ENCODE data around the gene ADGB. TPM values are rescaled to one million over a fixed set of nuclear protein-coding genes. Genes with fewer than 3 reads are reported as not detected.
"Not testable (repeated sequence)": the region's sequence is repeated elsewhere in the genome, so short reads cannot be mapped to it uniquely, and the experiment has no call there.

Gene ADGB
- total RNA-seq, 1 experiment from 2014 or later, result not detected

DNA sequence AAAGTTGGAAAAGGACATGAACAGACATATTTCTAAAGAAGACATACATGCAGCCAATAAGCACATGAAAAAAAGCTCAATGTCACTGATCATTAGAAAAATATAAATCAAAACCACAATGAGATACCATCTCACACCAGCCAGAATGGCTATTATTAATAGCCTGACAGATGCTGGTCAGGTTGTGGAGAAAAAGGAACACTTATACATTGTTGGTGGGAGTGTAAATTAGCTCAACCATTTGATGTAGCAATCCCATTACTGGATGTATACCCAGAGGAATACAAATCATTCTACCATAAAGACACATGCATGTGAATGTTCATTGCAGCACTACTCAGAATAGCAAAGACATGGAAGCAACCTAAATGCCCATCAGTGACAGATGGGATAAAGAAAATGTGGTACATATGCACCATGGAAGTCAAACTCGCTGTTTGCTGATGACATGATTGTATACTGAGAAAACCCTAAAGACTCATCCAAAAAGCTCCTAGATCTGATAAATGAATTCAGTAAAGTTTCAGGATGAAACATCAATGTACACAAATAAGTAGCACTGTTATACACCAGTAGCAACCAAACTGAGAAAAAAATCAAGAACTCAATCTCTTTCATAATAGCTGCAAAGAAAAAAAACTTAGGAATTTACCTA is 196.8 kb downstream of the ADGB start:
- Histone ChIP-seq H3K79me2 (ENCODE audit: low read length) (no peaks in the 10 kb centered on the region), H3K9me3 (ENCODE audit: low read length) (no peaks in the 10 kb centered on the region), H2AFZ (ENCODE audit: low read length) (no peak overlapping the region), H3K36me3 (ENCODE audit: insufficient read depth, low read length) (no peaks in the 10 kb centered on the region), H3K27ac (ENCODE audit: low read length) (no peak overlapping the region), H3K27me3 (ENCODE audit: low read length) (no peaks in the 10 kb centered on the region), H3K4me3 (ENCODE audit: low read length) (no peak overlapping the region), H4K20me1 (ENCODE audit: insufficient read depth, low read depth, low read length) (no peaks in the 10 kb centered on the region), H3K4me2 (ENCODE audit: low read depth, low read length, poor library complexity, severe bottlenecking) (no peak overlapping the region), H3K9me2 (replicated peaks; ENCODE audit: insufficient read depth, low read length) (no peaks in the 10 kb centered on the region), H3K4me1 (ENCODE audit: low read length) (no peaks in the 10 kb centered on the region), H3K9ac (ENCODE audit: low read length) (no peak overlapping the region)
- no peak for DNase-seq

- not testable (repeated sequence) for H3K36me3 ChIP-seq (ENCODE audit: insufficient read depth, low read length); H3K4me1 ChIP-seq (ENCODE audit: low read length); H3K27me3 ChIP-seq (ENCODE audit: low read length); DNase-seq; H2AFZ ChIP-seq (ENCODE audit: low read length); H3K4me3 ChIP-seq (ENCODE audit: low read length); H3K79me2 ChIP-seq (ENCODE audit: low read length); H3K27ac ChIP-seq (ENCODE audit: low read length); H4K20me1 ChIP-seq (ENCODE audit: insufficient read depth, low read depth, low read length); H3K9ac ChIP-seq (ENCODE audit: low read length); H3K9me2 ChIP-seq (replicated peaks; ENCODE audit: insufficient read depth, low read length); H3K4me2 ChIP-seq (ENCODE audit: low read depth, low read length, poor library complexity, severe bottlenecking); H3K9me3 ChIP-seq (ENCODE audit: low read length)
Measured at GRCh38 chr6:146803167-146803566, 204.4 kb downstream of the ADGB start.

DNA sequence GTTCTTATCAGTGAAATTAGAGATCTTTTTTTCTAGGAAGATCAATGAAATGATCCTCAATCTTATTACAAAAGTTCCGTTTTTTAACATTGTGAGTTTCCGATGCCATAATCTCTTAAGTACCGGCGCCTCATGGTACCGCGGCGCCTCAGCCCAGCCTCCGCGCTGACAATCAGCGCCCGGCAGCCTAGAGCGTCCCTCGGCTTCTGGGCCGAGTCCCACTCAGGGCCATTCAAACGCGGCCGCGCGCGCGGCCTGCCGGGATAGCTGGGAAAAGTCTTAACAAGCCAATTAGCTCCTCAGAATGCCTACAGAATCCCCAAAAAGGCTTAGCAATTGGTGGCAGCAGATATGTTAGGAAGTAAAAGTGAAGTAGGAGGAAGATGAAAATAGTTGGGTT is 204.8 kb downstream of the ADGB start:
- no peak overlapping the region for H3K4me2 ChIP-seq (ENCODE audit: low read depth, low read length, poor library complexity, severe bottlenecking)
- no peak overlapping the region for H2AFZ ChIP-seq (ENCODE audit: low read length)
- H3K9ac ChIP-seq (ENCODE audit: low read length), result no peak overlapping the region
- H3K9me2 ChIP-seq (replicated peaks; ENCODE audit: insufficient read depth, low read length), result no peaks in the 10 kb centered on the region
- H3K4me1 ChIP-seq (ENCODE audit: low read length), result no peaks in the 10 kb centered on the region
- no peaks in the 10 kb centered on the region for H4K20me1 ChIP-seq (ENCODE audit: insufficient read depth, low read depth, low read length)
- H3K36me3 ChIP-seq (ENCODE audit: insufficient read depth, low read length), result no peaks in the 10 kb centered on the region
- no peaks in the 10 kb centered on the region for H3K79me2 ChIP-seq (ENCODE audit: low read length)
- no peak overlapping the region for H3K4me3 ChIP-seq (ENCODE audit: low read length)
- DNase-seq, result no peak
- no peaks in the 10 kb centered on the region for H3K9me3 ChIP-seq (ENCODE audit: low read length)
- no peak overlapping the region for H3K27ac ChIP-seq (ENCODE audit: low read length)
- H3K27me3 ChIP-seq (ENCODE audit: low read length), result no peaks in the 10 kb centered on the region

- no peak overlapping the region for H3K9ac ChIP-seq (ENCODE audit: low read length)
- H3K79me2 ChIP-seq (ENCODE audit: low read length), result no peaks in the 10 kb centered on the region
- no peak overlapping the region for H3K4me2 ChIP-seq (ENCODE audit: low read depth, low read length, poor library complexity, severe bottlenecking)
Measured at GRCh38 chr6:146805546-146806325, 207.0 kb downstream of the ADGB start.

GRCh38 chr6:146809014-146809413 is 210.2 kb downstream of the ADGB start:
- not testable (repeated sequence) for H3K4me2 ChIP-seq (ENCODE audit: low read depth, low read length, poor library complexity, severe bottlenecking); H3K9me2 ChIP-seq (replicated peaks; ENCODE audit: insufficient read depth, low read length); H3K27ac ChIP-seq (ENCODE audit: low read length); H4K20me1 ChIP-seq (ENCODE audit: insufficient read depth, low read depth, low read length); H3K27me3 ChIP-seq (ENCODE audit: low read length); H2AFZ ChIP-seq (ENCODE audit: low read length); H3K4me1 ChIP-seq (ENCODE audit: low read length); H3K9me3 ChIP-seq (ENCODE audit: low read length); H3K4me3 ChIP-seq (ENCODE audit: low read length); H3K79me2 ChIP-seq (ENCODE audit: low read length); DNase-seq; H3K9ac ChIP-seq (ENCODE audit: low read length); H3K36me3 ChIP-seq (ENCODE audit: insufficient read depth, low read length)

More at GRCh38 chr6:146805546-146806325, 207.0 kb downstream of the ADGB start:
- H3K9me3 ChIP-seq (ENCODE audit: low read length), result no peaks in the 10 kb centered on the region
- no peak for DNase-seq
- no peaks in the 10 kb centered on the region for H3K36me3 ChIP-seq (ENCODE audit: insufficient read depth, low read length)
- no peak overlapping the region for H3K4me3 ChIP-seq (ENCODE audit: low read length)
- H4K20me1 ChIP-seq (ENCODE audit: insufficient read depth, low read depth, low read length), result no peaks in the 10 kb centered on the region
- H2AFZ ChIP-seq (ENCODE audit: low read length), result no peak overlapping the region
- no peaks in the 10 kb centered on the region for H3K4me1 ChIP-seq (ENCODE audit: low read length)
- no peaks in the 10 kb centered on the region for H3K9me2 ChIP-seq (replicated peaks; ENCODE audit: insufficient read depth, low read length)
- no peak overlapping the region for H3K27ac ChIP-seq (ENCODE audit: low read length)
- H3K27me3 ChIP-seq (ENCODE audit: low read length), result no peaks in the 10 kb centered on the region

DNA sequence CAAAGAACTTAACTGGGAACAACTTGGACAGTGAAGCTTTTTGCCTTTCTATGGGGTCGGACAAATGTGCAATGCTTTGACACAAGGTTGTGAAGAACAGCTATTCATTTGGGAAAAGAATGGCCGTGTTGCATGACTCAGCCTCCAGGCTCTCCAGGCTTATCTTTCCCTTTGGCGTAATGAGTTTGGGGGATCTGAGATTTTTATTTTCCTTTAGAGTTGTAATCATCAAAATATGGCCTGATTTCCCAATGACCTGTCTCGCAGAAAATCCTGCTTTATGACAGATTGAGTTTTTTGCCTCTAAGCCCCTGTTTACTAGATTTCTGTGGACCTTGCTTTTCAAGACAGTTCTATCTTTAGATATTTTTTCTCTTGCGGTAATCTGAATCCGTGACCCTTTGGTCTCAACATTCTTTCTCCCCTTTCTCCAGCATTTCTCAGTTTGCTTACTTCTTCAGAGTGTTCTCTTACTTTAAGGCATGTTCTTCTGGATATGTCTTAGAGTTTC is 214.1 kb downstream of the ADGB start:
- DNase-seq; H3K36me3 ChIP-seq (ENCODE audit: insufficient read depth, low read length); H3K79me2 ChIP-seq (ENCODE audit: low read length); H3K9me3 ChIP-seq (ENCODE audit: low read length); H3K4me3 ChIP-seq (ENCODE audit: low read length); H3K4me2 ChIP-seq (ENCODE audit: low read depth, low read length, poor library complexity, severe bottlenecking); H3K9ac ChIP-seq (ENCODE audit: low read length); H3K27me3 ChIP-seq (ENCODE audit: low read length); H4K20me1 ChIP-seq (ENCODE audit: insufficient read depth, low read depth, low read length); H3K27ac ChIP-seq (ENCODE audit: low read length); H2AFZ ChIP-seq (ENCODE audit: low read length); H3K9me2 ChIP-seq (replicated peaks; ENCODE audit: insufficient read depth, low read length); H3K4me1 ChIP-seq (ENCODE audit: low read length): not testable (repeated sequence)

DNA sequence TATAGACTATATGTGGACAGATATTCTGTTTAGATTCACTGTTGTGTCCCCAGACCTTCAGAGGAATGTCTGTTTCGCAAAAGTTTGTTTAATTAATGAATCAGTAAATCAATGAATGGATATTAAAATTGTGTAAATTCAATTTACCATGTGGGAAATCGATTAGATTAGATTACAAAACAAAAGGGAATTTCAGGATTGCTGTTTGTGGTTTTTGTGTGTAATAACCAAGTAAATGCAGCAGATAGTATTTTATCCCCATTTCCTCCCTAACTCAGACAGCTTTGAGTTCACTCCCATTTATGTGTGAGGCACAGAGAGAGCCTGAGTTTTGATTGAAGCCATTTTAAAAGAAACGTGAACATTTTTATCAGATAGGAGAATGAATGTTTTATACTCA is 214.8 kb downstream of the ADGB start:
- H3K9me2 ChIP-seq (replicated peaks; ENCODE audit: insufficient read depth, low read length), result no peaks in the 10 kb centered on the region
- DNase-seq, result no peak
- no peaks in the 10 kb centered on the region for H3K79me2 ChIP-seq (ENCODE audit: low read length)
- H3K36me3 ChIP-seq (ENCODE audit: insufficient read depth, low read length), result no peaks in the 10 kb centered on the region
- H3K4me2 ChIP-seq (ENCODE audit: low read depth, low read length, poor library complexity, severe bottlenecking), result no peak overlapping the region
- H3K4me3 ChIP-seq (ENCODE audit: low read length), result no peak overlapping the region
- no peaks in the 10 kb centered on the region for H3K27me3 ChIP-seq (ENCODE audit: low read length)
- H3K9ac ChIP-seq (ENCODE audit: low read length), result no peak overlapping the region
- H4K20me1 ChIP-seq (ENCODE audit: insufficient read depth, low read depth, low read length), result no peaks in the 10 kb centered on the region
- H3K27ac ChIP-seq (ENCODE audit: low read length), result no peak overlapping the region
- H3K9me3 ChIP-seq (ENCODE audit: low read length), result no peaks in the 10 kb centered on the region
- no peaks in the 10 kb centered on the region for H3K4me1 ChIP-seq (ENCODE audit: low read length)
- H2AFZ ChIP-seq (ENCODE audit: low read length), result no peak overlapping the region

GRCh38 chr6:146814148-146814750 is 215.5 kb downstream of the ADGB start:
- H2AFZ ChIP-seq (ENCODE audit: low read length), result no peak overlapping the region
- no peaks in the 10 kb centered on the region for H3K79me2 ChIP-seq (ENCODE audit: low read length)
- no peak overlapping the region for H3K4me2 ChIP-seq (ENCODE audit: low read depth, low read length, poor library complexity, severe bottlenecking)
- no peaks in the 10 kb centered on the region for H3K9me3 ChIP-seq (ENCODE audit: low read length)
- no peaks in the 10 kb centered on the region for H4K20me1 ChIP-seq (ENCODE audit: insufficient read depth, low read depth, low read length)
- H3K9ac ChIP-seq (ENCODE audit: low read length), result no peak overlapping the region
- no peak for DNase-seq
- no peaks in the 10 kb centered on the region for H3K27me3 ChIP-seq (ENCODE audit: low read length)
- no peaks in the 10 kb centered on the region for H3K4me1 ChIP-seq (ENCODE audit: low read length)
- H3K36me3 ChIP-seq (ENCODE audit: insufficient read depth, low read length), result no peaks in the 10 kb centered on the region
- no peak overlapping the region for H3K4me3 ChIP-seq (ENCODE audit: low read length)
- no peak overlapping the region for H3K27ac ChIP-seq (ENCODE audit: low read length)
- no peaks in the 10 kb centered on the region for H3K9me2 ChIP-seq (replicated peaks; ENCODE audit: insufficient read depth, low read length)
